GM12892 (cell line): ENCODE measurements around the gene RBP5.

Experiments used
- POLR2A ChIP-seq: IDR thresholded peaks from 2 replicates; pipeline ENCODE4 v1.6.1; 2011; ENCODE audit warnings: low read depth, low read length, control low read depth
- TAF1 ChIP-seq: IDR thresholded peaks from 2 replicates; pipeline ENCODE4 v1.6.1; 2011; ENCODE audit warnings: low read depth, mild to moderate bottlenecking, control low read depth, low read length, borderline replicate concordance

GRCh38 chr12:7092229-7092985 is 36.3 kb downstream of the RBP5 start, which contains the start of gene C1R:
- TF ChIP-seq POLR2A, result no peak
- no peak for TF ChIP-seq TAF1
